B cell (primary cell): ENCODE measurements around the gene CADPS. TPM values are rescaled to one million over a fixed set of nuclear protein-coding genes. Genes with fewer than 3 reads are reported as not detected.

Experiments
- ATAC-seq: fragments of 200-7000 bp; cut with Tn5 transposase; one replicate; pipeline ENCODE4 v1.10.0; 2021; ENCODE audit warnings: low read depth, mild to moderate bottlenecking, moderate number of reproducible peaks, moderate library complexity
- CTCF ChIA-PET: fragments of 350-600 bp; sonication (Branson Sonifier 250); formaldehyde crosslinking; loops from one replicate; lab custom pipeline; 2021; ENCODE audit warnings: antibody characterized with exemption, inconsistent platforms; lab: Charles Lee
- POLR2A ChIA-PET: fragments of 350-600 bp; sonication (Branson Sonifier 250); formaldehyde crosslinking; loops from one replicate; lab custom pipeline; 2021; ENCODE audit warnings: antibody characterized with exemption; lab: Charles Lee
- DNase-seq: peaks from one replicate; pipeline ENCODE4 v3.0.0; 2013
- H2AFZ ChIP-seq: 2 replicates; pipeline ENCODE4 v1.6.1; 2012; ENCODE audit warnings: mild to moderate bottlenecking, low read depth, low read length; ENCODE audit not compliant: insufficient read depth, poor library complexity, severe bottlenecking
- H3K27ac ChIP-seq, 2 donors: 1 replicate in 1 of 2; 2 replicates in 1 of 2; pipeline ENCODE4 v1.5.1; 2012 to 2013; ENCODE audit warnings: low read length in 2 of 2, mild to moderate bottlenecking in 2 of 2, moderate library complexity in 1 of 2
- H3K27me3 ChIP-seq, 4 experiments: fragments of 200-600 bp in 1 of 4; sonication (generic) in 1 of 4; replicated peaks in 1 of 4; 1 replicate in 2 of 4; 2 replicates in 2 of 4; pipeline versions ENCODE4 v1.6.1 to v1.7.0; 2013 to 2016; ENCODE audit warnings: low read length in 3 of 4, mild to moderate bottlenecking in 2 of 4, mixed read lengths in 1 of 4, moderate library complexity in 1 of 4; ENCODE audit not compliant: insufficient read depth in 4 of 4, control insufficient read depth in 3 of 4; ENCODE audit errors: control extremely low read depth in 1 of 4
- H3K36me3 ChIP-seq, 2 experiments: replicated peaks in 1 of 2; 1 replicate in 1 of 2; 2 replicates in 1 of 2; pipeline versions ENCODE4 v1.6.1 to v1.7.1; 2013; ENCODE audit warnings: low read length in 1 of 2; ENCODE audit not compliant: insufficient read depth in 2 of 2, control insufficient read depth in 1 of 2; ENCODE audit errors: control extremely low read depth in 1 of 2, extremely low read depth in 1 of 2
- H3K4me1 ChIP-seq, 2 donors: fragments of 200-600 bp in 1 of 2; sonication (generic) in 1 of 2; 1 replicate in 1 of 2; 2 replicates in 1 of 2; pipeline versions ENCODE4 v1.5.1 to v1.6.1; 2013 to 2017; ENCODE audit warnings: low read length in 2 of 2; ENCODE audit not compliant: control insufficient read depth in 2 of 2, insufficient read depth in 2 of 2
- H3K4me2 ChIP-seq: replicated peaks from 2 replicates; pipeline ENCODE3; 2012; ENCODE audit warnings: mild to moderate bottlenecking, low read depth, low read length; ENCODE audit not compliant: poor library complexity, severe bottlenecking
- H3K4me3 ChIP-seq, 5 experiments: fragments of 200-600 bp in 1 of 5; sonication (generic) in 1 of 5; 1 replicate in 3 of 5; 2 replicates in 2 of 5; pipeline versions ENCODE4 v1.5.1 to v1.7.0; 2011 to 2016; ENCODE audit warnings: low read length in 4 of 5, mild to moderate bottlenecking in 4 of 5, low read depth in 2 of 5, control low read depth in 1 of 5, moderate library complexity in 1 of 5; ENCODE audit not compliant: insufficient read depth in 1 of 5; ENCODE audit errors: control extremely low read depth in 1 of 5, extremely low read depth in 1 of 5
- H3K79me2 ChIP-seq: fragments of 200-600 bp; sonication (generic); one replicate; pipeline ENCODE4 v1.6.0; 2016; ENCODE audit warnings: low read length; ENCODE audit not compliant: control insufficient read depth, insufficient read depth
- H3K9ac ChIP-seq: fragments of 200-600 bp; sonication (generic); 2 replicates; pipeline ENCODE4 v1.6.1; 2017; ENCODE audit warnings: mild to moderate bottlenecking, low read length, moderate library complexity
- H3K9me3 ChIP-seq, 3 donors: one replicate each; pipeline versions ENCODE4 v1.6.1 to v1.7.1; 2013; ENCODE audit warnings: low read length in 2 of 3; ENCODE audit not compliant: control insufficient read depth in 2 of 3, insufficient read depth in 1 of 3; ENCODE audit errors: control extremely low read depth in 1 of 3
- H4K20me1 ChIP-seq: 2 replicates; pipeline ENCODE4 v1.6.0; 2012; ENCODE audit warnings: mild to moderate bottlenecking, low read length; ENCODE audit not compliant: insufficient read depth, control insufficient read depth, poor library complexity, severe bottlenecking
- H3K27ac Mint-ChIP-seq: one replicate; pipeline ENCODE4 v1.8.0; 2021; ENCODE audit warnings: mixed read lengths
- H3K27me3 Mint-ChIP-seq: one replicate; pipeline ENCODE4 v1.8.0; 2021; ENCODE audit warnings: mixed read lengths
- H3K4me1 Mint-ChIP-seq: one replicate; pipeline ENCODE4 v1.8.0; 2021; ENCODE audit warnings: mixed read lengths
- H3K4me3 Mint-ChIP-seq: one replicate; pipeline ENCODE4 v1.8.0; 2021; ENCODE audit warnings: mixed read lengths
- H3K9me3 Mint-ChIP-seq: one replicate; pipeline ENCODE4 v1.8.0; 2022; ENCODE audit warnings: mixed read lengths; ENCODE audit not compliant: insufficient read depth
- CTCF ChIP-seq: fragments of 200-600 bp; IDR thresholded peaks from one replicate; pipeline ENCODE4 v1.8.0; 2022; ENCODE audit warnings: antibody characterized with exemption, mild to moderate bottlenecking
- EZH2 ChIP-seq: IDR thresholded peaks from 2 replicates; pipeline ENCODE4 v1.6.1; 2012; ENCODE audit warnings: borderline replicate concordance, low read depth, mild to moderate bottlenecking, moderate library complexity, low read length; ENCODE audit not compliant: insufficient read depth, poor library complexity, severe bottlenecking
- WGBS: methylation state at CpG from one replicate; pipeline ENCODE4 v1.1.5; 2013; ENCODE audit warnings: missing lambda C conversion rate; ENCODE audit not compliant: insufficient coverage; 5-methylcytosine and 5-hydroxymethylcytosine counted together
- intact Hi-C: fragments of 100-400 bp; cut with micrococcal nuclease; formaldehyde crosslinking; loops from one replicate; pipeline ENCODE4 v1.10.0; 2022
- polyA plus RNA-seq: library from polyadenylated mRNA; depleted of rRNA; stranded (reverse); fragments of >200 nt; gene quantifications from 2 replicates; pipeline ENCODE4 v1.2.3, GENCODE V29; 2012
- small RNA-seq: library from RNA; depleted of rRNA; stranded (forward); fragments of <200 nt; gene quantifications from one replicate; pipeline ENCODE3, GENCODE V24; 2012; ENCODE audit warnings: low replicate concordance, low read depth; ENCODE audit not compliant: insufficient read length
- total RNA-seq, 2 donors: library from RNA; stranded (reverse); fragments of 120-200 nt in 1 of 2; gene quantifications; 1 replicate in 1 of 2; 2 replicates in 1 of 2; pipeline versions ENCODE4 v1.2.3 to v1.2.4, GENCODE V29; 2013 to 2022

CADPS gene
- total and polyA plus RNA-seq, 2 donors (not counting 1 experiment from before 2014, with no cell fraction given), result 0.16 to 0.22 TPM

- no peak overlapping the region for H2AFZ ChIP-seq
- intact Hi-C loops, result no loop called here
- no peaks in the 10 kb centered on the region for H3K27me3 ChIP-seq
- no peak for TF ChIP-seq CTCF
- no peak for TF ChIP-seq EZH2
- H4K20me1 ChIP-seq, result no peaks in the 10 kb centered on the region
- H3K4me1 Mint-ChIP-seq, result no peaks in the 10 kb centered on the region
- H3K4me1 ChIP-seq, result no peaks in the 10 kb centered on the region
- H3K9me3 Mint-ChIP-seq, result no peaks in the 10 kb centered on the region
- no peak for DNase-seq
- H3K4me3 ChIP-seq, result no peak overlapping the region
- no peaks in the 10 kb centered on the region for H3K9me3 ChIP-seq
- POLR2A ChIA-PET, result no interaction called here
- H3K27ac Mint-ChIP-seq, result no peak overlapping the region
- H3K27ac ChIP-seq, result no peak overlapping the region
- H3K79me2 ChIP-seq, result no peaks in the 10 kb centered on the region
- WGBS, result 72% methylated on average over 3 of the region's 3 CpGs
- no peak overlapping the region for H3K4me2 ChIP-seq
- H3K36me3 ChIP-seq, result no peaks in the 10 kb centered on the region
- H3K27me3 Mint-ChIP-seq, result no peaks in the 10 kb centered on the region
- H3K4me3 Mint-ChIP-seq, result no peak overlapping the region
- no peak overlapping the region for H3K9ac ChIP-seq
- CTCF ChIA-PET, result no interaction called here
- no peak for ATAC-seq
Observed at GRCh38 chr3:62355703-62356102, 519.5 kb downstream of the CADPS start.

Small RNA genes lying within 50 kb of the gene (small RNA-seq; reads per million reads assigned to genes)
- not detected for gene RN7SL863P
- not detected for gene RNU6-139P
